K562 (cell line): ENCODE data around the gene TMEM156. TPM values are rescaled to one million over a fixed set of nuclear protein-coding genes. Genes with fewer than 3 reads are reported as not detected.

Experiments
- CAMTA2 ChIP-seq: fragments of 250-450 bp; sonication (Bioruptor Pico); conservative IDR thresholded peaks from 2 replicates; pipeline ENCODE4 v1.5.1; 2022
- CREB1 ChIP-seq, 2 experiments: sonication (generic) in 1 of 2; formaldehyde crosslinking in 1 of 2; IDR thresholded peaks; 2 replicates each; pipeline versions ENCODE4 v1.6.1 to v1.8.0; 2012 to 2022; ENCODE audit warnings: inconsistent platforms in 1 of 2, mild to moderate bottlenecking in 1 of 2, missing genetic modification reagents in 1 of 2, moderate library complexity in 1 of 2
- CTBP1 ChIP-seq: fragments of 450-650 bp; IDR thresholded peaks from 2 replicates; pipeline ENCODE4 v1.6.1; 2016; ENCODE audit warnings: borderline replicate concordance
- ELF1 ChIP-seq: fragments of 200-800 bp; sonication (Bioruptor generic); IDR thresholded peaks from 2 replicates; pipeline ENCODE4 v1.6.1; 2016; ENCODE audit warnings: missing genetic modification characterization, missing compliant biosample characterization
- EZH2 ChIP-seq: IDR thresholded peaks from 2 replicates; pipeline ENCODE4 v1.6.1; 2012; ENCODE audit warnings: low read depth, mild to moderate bottlenecking, inconsistent platforms, low read length, borderline replicate concordance
- FOXA3 ChIP-seq, 2 experiments: fragments of 450-650 bp in 1 of 2; sonication (generic) in 1 of 2; formaldehyde crosslinking; IDR thresholded peaks in 1 of 2; conservative IDR thresholded peaks in 1 of 2; 2 replicates each; pipeline versions ENCODE4 v1.4.0 to v1.8.0; 2020 to 2022; ENCODE audit warnings: mild to moderate bottlenecking in 2 of 2, missing genetic modification reagents in 1 of 2
- ILK ChIP-seq: fragments of 450-650 bp; IDR thresholded peaks from 2 replicates; pipeline ENCODE4 v1.6.1; 2016; ENCODE audit warnings: missing genetic modification characterization, low read depth, mild to moderate bottlenecking, missing compliant biosample characterization, moderate library complexity, borderline replicate concordance
- IRF2 ChIP-seq: sonication (generic); formaldehyde crosslinking; IDR thresholded peaks from 2 replicates; pipeline ENCODE4 v1.8.1; 2022; ENCODE audit warnings: mild to moderate bottlenecking, missing genetic modification reagents
- MEIS2 ChIP-seq: fragments of 450-650 bp; IDR thresholded peaks from 2 replicates; pipeline ENCODE4 v1.6.1; 2014; ENCODE audit warnings: mild to moderate bottlenecking; ENCODE audit not compliant: partially characterized antibody
- MIER1 ChIP-seq: fragments of 450-650 bp; IDR thresholded peaks from 2 replicates; pipeline ENCODE4 v1.6.1; 2016; ENCODE audit warnings: antibody characterized with exemption, mild to moderate bottlenecking, low read depth
- MTA1 ChIP-seq: fragments of 450-650 bp; IDR thresholded peaks from 2 replicates; pipeline ENCODE4 v1.6.1; 2017; ENCODE audit warnings: borderline replicate concordance
- NR2C2 ChIP-seq, 2 experiments: fragments of 200-800 bp in 1 of 2; sonication (Bioruptor generic) in 1 of 2; sonication (generic) in 1 of 2; formaldehyde crosslinking in 1 of 2; IDR thresholded peaks; 2 replicates each; pipeline versions ENCODE4 v1.6.1 to v1.8.0; 2016 to 2022; ENCODE audit warnings: mild to moderate bottlenecking in 1 of 2, missing compliant biosample characterization in 1 of 2, missing genetic modification characterization in 1 of 2, missing genetic modification reagents in 1 of 2
- NRF1 ChIP-seq, 2 experiments: fragments of 450-650 bp; IDR thresholded peaks in 1 of 2; conservative IDR thresholded peaks in 1 of 2; 2 replicates each; pipeline ENCODE4 v1.6.1; 2014; ENCODE audit warnings: mild to moderate bottlenecking in 2 of 2
- NUFIP1 ChIP-seq: fragments of 450-650 bp; IDR thresholded peaks from 2 replicates; pipeline ENCODE4 v1.6.1; 2018; ENCODE audit not compliant: partially characterized antibody
- TCF3 ChIP-seq: sonication (generic); formaldehyde crosslinking; IDR thresholded peaks from 2 replicates; pipeline ENCODE4 v1.4.0; 2020; ENCODE audit warnings: mild to moderate bottlenecking, missing genetic modification reagents
- TEAD1 ChIP-seq, 2 experiments: fragments of 450-650 bp in 1 of 2; sonication (generic) in 1 of 2; formaldehyde crosslinking; IDR thresholded peaks; 2 replicates each; pipeline versions ENCODE4 v1.4.0 to v1.8.0; 2020 to 2022; ENCODE audit warnings: mild to moderate bottlenecking in 2 of 2, missing genetic modification reagents in 1 of 2
- THRAP3 ChIP-seq: fragments of 450-650 bp; IDR thresholded peaks from 2 replicates; pipeline ENCODE4 v1.6.1; 2016; ENCODE audit warnings: mild to moderate bottlenecking, inconsistent platforms, borderline replicate concordance
- ZNF217 ChIP-seq: sonication (generic); formaldehyde crosslinking; IDR thresholded peaks from 2 replicates; pipeline ENCODE4 v1.8.0; 2022; ENCODE audit warnings: mild to moderate bottlenecking, missing genetic modification reagents
- ZNF232 ChIP-seq: sonication (generic); formaldehyde crosslinking; IDR thresholded peaks from 2 replicates; pipeline ENCODE4 v1.8.0; 2022; ENCODE audit warnings: mild to moderate bottlenecking, missing genetic modification reagents
- ZNF282 ChIP-seq: sonication (generic); formaldehyde crosslinking; IDR thresholded peaks from 2 replicates; pipeline ENCODE4 v1.8.1; 2023; ENCODE audit warnings: missing genetic modification reagents
- ZNF384 ChIP-seq: IDR thresholded peaks from 2 replicates; pipeline ENCODE4 v1.6.1; 2012; ENCODE audit warnings: low read depth, low read length, improper control_type of control experiment
- polyA plus RNA-seq, 8 experiments: library from polyadenylated mRNA; depleted of rRNA in 4 of 8; stranded (reverse) in 5 of 8; unstranded in 3 of 8; fragments of >200 nt; fragmentation: Nextera tagmentation in 2 of 8; fragmentation: Illumina TruSeq in 1 of 8; extraction: Ambion mirVana in 2 of 8; extraction: Trizol in 1 of 8; gene quantifications; 2 replicates each; pipeline versions ENCODE4 v1.2.1 to v1.2.3, GENCODE V29; 2011 to 2014; ENCODE audit warnings: inconsistent platforms in 1 of 8, missing spikeins in 1 of 8
- total RNA-seq, 7 experiments: library from RNA; depleted of rRNA in 6 of 7; stranded (reverse); fragments of >200 nt in 6 of 7; fragmentation: Illumina TruSeq in 2 of 7; extraction: Trizol in 2 of 7; gene quantifications; 2 replicates each; pipeline versions ENCODE4 v1.2.1 to v1.2.3, GENCODE V29; 2011 to 2021; ENCODE audit warnings: low replicate concordance in 1 of 7
- TF ChIP-seq, protein P1 (sequence below), 2 experiments: fragments of 450-650 bp; IDR thresholded peaks; 2 replicates each; pipeline ENCODE4 v1.6.1; 2016
- TF ChIP-seq, protein P2 (sequence below): fragments of 450-650 bp; IDR thresholded peaks from 2 replicates; pipeline ENCODE4 v1.7.0; 2016; ENCODE audit warnings: borderline replicate concordance
- TF ChIP-seq, protein P3 (sequence below): sonication (generic); formaldehyde crosslinking; IDR thresholded peaks from 2 replicates; pipeline ENCODE4 v1.8.1; 2022; ENCODE audit warnings: missing genetic modification reagents

The TMEM156 gene
- total and polyA plus RNA-seq, 9 of the 15 experiments (the other 6 are each of a cell fraction or from before 2014, with no cell fraction given): 3.5 to 9.6 (median 6.4) TPM

DNA sequence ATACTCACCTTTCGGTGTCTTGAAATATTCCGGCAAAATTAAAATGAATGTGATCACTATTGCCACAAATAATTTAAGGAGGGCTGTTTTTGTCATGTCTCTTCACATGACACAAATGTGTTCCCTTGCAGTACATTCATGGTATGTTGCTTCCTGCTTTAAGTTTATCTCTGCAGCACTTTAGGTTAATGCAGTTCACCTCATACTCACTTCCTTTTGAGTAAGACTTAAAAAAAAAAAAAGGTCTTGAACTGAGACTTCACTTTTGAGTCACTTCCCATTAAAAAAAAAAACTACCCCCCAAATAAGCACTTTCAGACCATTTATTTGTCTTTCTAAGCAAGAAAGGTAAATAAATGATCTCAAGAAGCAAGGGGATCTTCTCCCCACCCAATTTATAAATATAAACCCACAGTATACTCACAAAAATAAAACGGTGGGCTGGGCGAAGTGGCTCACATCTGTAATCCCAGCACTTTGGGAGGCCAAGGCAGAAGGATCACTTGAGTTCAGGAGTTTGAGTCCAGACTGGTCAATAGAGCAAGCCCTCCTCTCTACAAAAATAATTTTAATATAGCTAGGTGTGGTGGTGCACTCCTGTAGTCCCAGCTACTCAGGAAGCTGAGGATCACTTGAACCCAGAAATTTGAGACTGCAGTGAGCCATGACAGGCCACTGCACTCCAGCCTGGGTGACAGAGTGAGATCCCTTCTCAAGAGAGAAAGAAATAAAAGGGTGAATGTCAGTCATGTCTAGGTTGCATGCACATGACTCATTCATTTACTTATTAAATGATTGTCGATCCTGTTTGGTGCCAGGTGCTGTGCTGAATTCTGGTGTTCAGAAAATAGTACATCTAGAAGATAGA, at the start of gene TMEM156 (continued):
- TF ChIP-seq, protein P1, sequence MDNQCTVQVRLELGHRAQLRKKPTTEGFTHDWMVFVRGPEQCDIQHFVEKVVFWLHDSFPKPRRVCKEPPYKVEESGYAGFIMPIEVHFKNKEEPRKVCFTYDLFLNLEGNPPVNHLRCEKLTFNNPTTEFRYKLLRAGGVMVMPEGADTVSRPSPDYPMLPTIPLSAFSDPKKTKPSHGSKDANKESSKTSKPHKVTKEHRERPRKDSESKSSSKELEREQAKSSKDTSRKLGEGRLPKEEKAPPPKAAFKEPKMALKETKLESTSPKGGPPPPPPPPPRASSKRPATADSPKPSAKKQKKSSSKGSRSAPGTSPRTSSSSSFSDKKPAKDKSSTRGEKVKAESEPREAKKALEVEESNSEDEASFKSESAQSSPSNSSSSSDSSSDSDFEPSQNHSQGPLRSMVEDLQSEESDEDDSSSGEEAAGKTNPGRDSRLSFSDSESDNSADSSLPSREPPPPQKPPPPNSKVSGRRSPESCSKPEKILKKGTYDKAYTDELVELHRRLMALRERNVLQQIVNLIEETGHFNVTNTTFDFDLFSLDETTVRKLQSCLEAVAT (IDR thresholded peaks at IDR 0.05): no peak
- TF ChIP-seq CTBP1 (no peak), ZNF384 (peak; percentile 96), THRAP3 (no peak), MIER1 (no peak), FOXA3 (CRISPR knock-in tag; conservative IDR thresholded peaks at IDR 0.05 in 1 of 2, IDR thresholded peaks at IDR 0.05 in 1 of 2) (no peak), CAMTA2 (CRISPR knock-in tag) (no peak), MEIS2 (peak; percentile 2), EZH2 (no peak), ZNF282 (CRISPR knock-in tag) (no peak), IRF2 (no peak), MTA1 (no peak), ILK (tag) (no peak), CREB1 (IDR thresholded peaks at IDR 0.05) (no peak), CREB1 (CRISPR knock-in tag; IDR thresholded peaks at IDR 0.05) (no peak), ZNF232 (no peak), TEAD1 (CRISPR knock-in tag; IDR thresholded peaks at IDR 0.05) (no peak), NUFIP1 (no peak), NR2C2 (CRISPR knock-in tag; IDR thresholded peaks at IDR 0.05) (no peak), NR2C2 (tag; IDR thresholded peaks at IDR 0.05) (peak; percentile 77), TCF3 (no peak), ELF1 (peak; percentile 45; the same call in 1 of the 2 replicates), ZNF217 (CRISPR knock-in tag) (no peak), NRF1 (conservative IDR thresholded peaks at IDR 0.05 in 1 of 2, IDR thresholded peaks at IDR 0.05 in 1 of 2) (no peak)
- TF ChIP-seq, protein P2, sequence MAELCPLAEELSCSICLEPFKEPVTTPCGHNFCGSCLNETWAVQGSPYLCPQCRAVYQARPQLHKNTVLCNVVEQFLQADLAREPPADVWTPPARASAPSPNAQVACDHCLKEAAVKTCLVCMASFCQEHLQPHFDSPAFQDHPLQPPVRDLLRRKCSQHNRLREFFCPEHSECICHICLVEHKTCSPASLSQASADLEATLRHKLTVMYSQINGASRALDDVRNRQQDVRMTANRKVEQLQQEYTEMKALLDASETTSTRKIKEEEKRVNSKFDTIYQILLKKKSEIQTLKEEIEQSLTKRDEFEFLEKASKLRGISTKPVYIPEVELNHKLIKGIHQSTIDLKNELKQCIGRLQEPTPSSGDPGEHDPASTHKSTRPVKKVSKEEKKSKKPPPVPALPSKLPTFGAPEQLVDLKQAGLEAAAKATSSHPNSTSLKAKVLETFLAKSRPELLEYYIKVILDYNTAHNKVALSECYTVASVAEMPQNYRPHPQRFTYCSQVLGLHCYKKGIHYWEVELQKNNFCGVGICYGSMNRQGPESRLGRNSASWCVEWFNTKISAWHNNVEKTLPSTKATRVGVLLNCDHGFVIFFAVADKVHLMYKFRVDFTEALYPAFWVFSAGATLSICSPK: no peak
- TF ChIP-seq, protein P3, sequence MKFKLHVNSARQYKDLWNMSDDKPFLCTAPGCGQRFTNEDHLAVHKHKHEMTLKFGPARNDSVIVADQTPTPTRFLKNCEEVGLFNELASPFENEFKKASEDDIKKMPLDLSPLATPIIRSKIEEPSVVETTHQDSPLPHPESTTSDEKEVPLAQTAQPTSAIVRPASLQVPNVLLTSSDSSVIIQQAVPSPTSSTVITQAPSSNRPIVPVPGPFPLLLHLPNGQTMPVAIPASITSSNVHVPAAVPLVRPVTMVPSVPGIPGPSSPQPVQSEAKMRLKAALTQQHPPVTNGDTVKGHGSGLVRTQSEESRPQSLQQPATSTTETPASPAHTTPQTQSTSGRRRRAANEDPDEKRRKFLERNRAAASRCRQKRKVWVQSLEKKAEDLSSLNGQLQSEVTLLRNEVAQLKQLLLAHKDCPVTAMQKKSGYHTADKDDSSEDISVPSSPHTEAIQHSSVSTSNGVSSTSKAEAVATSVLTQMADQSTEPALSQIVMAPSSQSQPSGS: no peak
